Body of pancreas (tissue), 4 donors: Measurements from ENCODE around the gene ABLIM3. TPM values are rescaled to one million over a fixed set of nuclear protein-coding genes. Genes with fewer than 3 reads are reported as not detected.

Experiments used
- ATAC-seq: fragments of 150-250 bp; one replicate; pipeline ENCODE4 v1.9.1; 2016
- DNase-seq, 4 donors: peaks; one replicate each; pipeline ENCODE4 v3.0.0-alpha.2; 2019
- H3K27ac ChIP-seq, 4 donors: fragments of 200-600 bp; sonication (generic); 1 replicate in 3 of 4; 2 replicates in 1 of 4; pipeline versions ENCODE4 v1.5.1 to v1.6.1; 2016 to 2019; ENCODE audit warnings: mild to moderate bottlenecking in 1 of 4, mixed read lengths in 1 of 4, moderate library complexity in 1 of 4
- H3K27me3 ChIP-seq, 2 donors: fragments of 200-600 bp; sonication (generic); one replicate each; pipeline ENCODE4 v1.6.0; 2016; ENCODE audit warnings: mild to moderate bottlenecking in 1 of 2
- H3K36me3 ChIP-seq, 2 donors: fragments of 200-600 bp; sonication (generic); replicated peaks in 1 of 2; 2 replicates each; pipeline ENCODE4 v1.5.1; 2016; ENCODE audit warnings: low read depth in 2 of 2; ENCODE audit not compliant: insufficient read depth in 1 of 2
- H3K4me1 ChIP-seq: fragments of 200-600 bp; sonication (generic); one replicate; pipeline ENCODE4 v1.6.0; 2016
- H3K4me3 ChIP-seq, 2 donors: fragments of 200-600 bp; sonication (generic); 1 replicate in 1 of 2; 2 replicates in 1 of 2; pipeline ENCODE4 v1.5.1; 2016 to 2019
- H3K9me3 ChIP-seq, 3 donors: fragments of 200-600 bp; sonication (generic); 1 replicate in 2 of 3; 2 replicates in 1 of 3; pipeline ENCODE4 v1.5.1; 2016
- CTCF ChIP-seq, 7 experiments: fragments of 450-650 bp in 4 of 7; fragments of 200-600 bp in 3 of 7; sonication (generic) in 3 of 7; IDR thresholded peaks; one replicate each; pipeline ENCODE4 v1.5.1; 2016 to 2019; ENCODE audit warnings: antibody characterized with exemption in 7 of 7
- POLR2A ChIP-seq, 3 donors: fragments of 450-650 bp; IDR thresholded peaks; one replicate each; pipeline ENCODE4 v1.6.1; 2016; ENCODE audit warnings: antibody characterized with exemption in 3 of 3, mild to moderate bottlenecking in 2 of 3
- WGBS, 2 donors: methylation state at CpG; one replicate each; pipeline ENCODE4 v1.1.5; 2017; 5-methylcytosine and 5-hydroxymethylcytosine counted together
- intact Hi-C: fragments of 100-400 bp; cut with DNase I; formaldehyde crosslinking; loops from one replicate; pipeline ENCODE4 v1.15.1; 2023
- total RNA-seq, 2 donors: library from RNA; depleted of rRNA; stranded (reverse); fragments of >200 nt; gene quantifications; one replicate each; pipeline ENCODE4 v1.1.0, GENCODE V29; 2016

The ABLIM3 gene
- total RNA-seq, 2 donors from 2014 or later: 3.9 to 11.2 TPM

- DNase-seq (no peak), ATAC-seq (no peak)
- TF ChIP-seq CTCF (IDR thresholded peaks at IDR 0.05) (no peak), POLR2A (IDR thresholded peaks at IDR 0.05) (no peak)
- H3K4me1 ChIP-seq: peaks cover 19% of the 10 kb centered on the region
- WGBS, 2 donors: 76 to 81% methylated on average over 5 of the region's 5 CpGs
- no peak overlapping the region for H3K27ac ChIP-seq
- intact Hi-C loops: no loop called here
- no peak overlapping the region for H3K4me3 ChIP-seq
- peaks cover 0 to 16% of the 10 kb centered on the region in 2 donors for H3K27me3 ChIP-seq
- H3K36me3 ChIP-seq: no peaks in the 10 kb centered on the region
- H3K9me3 ChIP-seq: no peaks in the 10 kb centered on the region
Observed at GRCh38 chr5:149273237-149273636, 131.9 kb downstream of the ABLIM3 start.

- Histone ChIP-seq H3K9me3 (no peaks in the 10 kb centered on the region), H3K27ac (no peak overlapping the region), H3K27me3 (peaks cover 0 to 16% of the 10 kb centered on the region in 2 donors), H3K4me3 (no peak overlapping the region), H3K36me3 (no peaks in the 10 kb centered on the region), H3K4me1 (peaks cover 19% of the 10 kb centered on the region)
- intact Hi-C loops: no loop called here
- ATAC-seq (no peak), DNase-seq (no peak)
- WGBS, 2 donors: 45 to 54% methylated on average over 3 of the region's 3 CpGs
- TF ChIP-seq POLR2A (IDR thresholded peaks at IDR 0.05) (no peak), CTCF (IDR thresholded peaks at IDR 0.05) (no peak)
Observed at GRCh38 chr5:149273950-149274349, 132.7 kb downstream of the ABLIM3 start.

- no peak for TF ChIP-seq POLR2A (IDR thresholded peaks at IDR 0.05)
- TF ChIP-seq CTCF (IDR thresholded peaks at IDR 0.05): no peak
- Histone ChIP-seq H3K36me3 (no peaks in the 10 kb centered on the region), H3K4me3 (no peak overlapping the region), H3K27ac (no peak overlapping the region), H3K9me3 (no peaks in the 10 kb centered on the region), H3K4me1 (peaks cover 19% of the 10 kb centered on the region), H3K27me3 (peaks cover 0 to 16% of the 10 kb centered on the region in 2 donors)
- no peak for ATAC-seq
- intact Hi-C loops: no loop called here
- no peak for DNase-seq
- WGBS, 2 donors: 58 to 82% methylated on average over 1 of the region's 1 CpG
Observed at GRCh38 chr5:149274939-149275338, 133.6 kb downstream of the ABLIM3 start.

GRCh38 chr5:149277801-149278200 lies 136.5 kb downstream of the ABLIM3 start:
- ATAC-seq (no peak), DNase-seq (no peak)
- H3K27me3 ChIP-seq: peaks cover 0 to 1% of the 10 kb centered on the region in 2 donors
- no peaks in the 10 kb centered on the region for H3K36me3 ChIP-seq
- 66 to 67% methylated on average over 4 of the region's 4 CpGs for WGBS, 2 donors
- no peak overlapping the region for H3K4me3 ChIP-seq
- H3K9me3 ChIP-seq: no peaks in the 10 kb centered on the region
- intact Hi-C loops: no loop called here
- peaks cover under 1% of the 10 kb centered on the region for H3K4me1 ChIP-seq
- TF ChIP-seq POLR2A (IDR thresholded peaks at IDR 0.05) (no peak), CTCF (IDR thresholded peaks at IDR 0.05) (no peak)
- no peak overlapping the region for H3K27ac ChIP-seq

GRCh38 chr5:149278451-149279210 lies 137.3 kb downstream of the ABLIM3 start:
- Histone ChIP-seq H3K27me3 (no peaks in the 10 kb centered on the region), H3K36me3 (no peaks in the 10 kb centered on the region), H3K27ac (no peak overlapping the region), H3K4me1 (no peaks in the 10 kb centered on the region), H3K9me3 (no peaks in the 10 kb centered on the region), H3K4me3 (no peak overlapping the region)
- no peak for ATAC-seq
- no peak for DNase-seq
- TF ChIP-seq CTCF (IDR thresholded peaks at IDR 0.05) (no peak), POLR2A (IDR thresholded peaks at IDR 0.05) (no peak)
- intact Hi-C loops: no loop called here
- 58 to 63% methylated on average over 5 of the region's 5 CpGs for whole genome bisulfite sequencing, 2 donors
